T-helper 22 cell (primary cell): ENCODE results near the gene SCN4A.

Experiments used
- DNase-seq: peaks from one replicate; pipeline ENCODE4 v3.0.0-alpha.2; 2020; ENCODE audit warnings: low read depth

Gene SCN4A

GRCh38 chr17:63955232-63955631 is 17.5 kb downstream of the SCN4A start:
- no peak for DNase-seq

- DNase-seq: no peak
Observed at GRCh38 chr17:63954402-63955063, 18.2 kb downstream of the SCN4A start.

- DNase-seq: no peak
Observed at GRCh38 chr17:63950940-63951907, 21.5 kb downstream of the SCN4A start.

GRCh38 chr17:63949576-63950250 is 23.0 kb downstream of the SCN4A start:
- no peak for DNase-seq

GRCh38 chr17:63948521-63948920 is 24.2 kb downstream of the SCN4A start:
- no peak for DNase-seq

GRCh38 chr17:63947711-63948330 is 24.9 kb downstream of the SCN4A start:
- DNase-seq: no peak

GRCh38 chr17:63946440-63947363 is 26.0 kb downstream of the SCN4A start:
- DNase-seq: peak; percentile 23

GRCh38 chr17:63945784-63946439 is 26.8 kb downstream of the SCN4A start:
- no peak for DNase-seq

- DNase-seq: no peak
Observed at GRCh38 chr17:63944736-63945499, 27.8 kb downstream of the SCN4A start.

GRCh38 chr17:63943745-63944144 is 29.0 kb downstream of the SCN4A start:
- DNase-seq: no peak

GRCh38 chr17:63942309-63942985 is 30.3 kb downstream of the SCN4A start:
- no peak for DNase-seq

- DNase-seq: no peak
Observed at GRCh38 chr17:63941751-63942150, 31.0 kb downstream of the SCN4A start.

- DNase-seq: no peak
Observed at GRCh38 chr17:63941162-63941561, 31.6 kb downstream of the SCN4A start.

- no peak for DNase-seq
Observed at GRCh38 chr17:63940584-63940983, 32.1 kb downstream of the SCN4A start.

- no peak for DNase-seq
Observed at GRCh38 chr17:63939884-63940283, 32.8 kb downstream of the SCN4A start.

- no peak for DNase-seq
Observed at GRCh38 chr17:63939401-63939800, 33.3 kb downstream of the SCN4A start.

- DNase-seq: no peak
Observed at GRCh38 chr17:63937920-63938319, 34.8 kb downstream of the SCN4A start.

- DNase-seq: no peak
Observed at GRCh38 chr17:63937319-63937718, 35.4 kb downstream of the SCN4A start.
